Endothelial cell (in vitro differentiated cells): ENCODE measurements around the gene MRPL24. TPM values are rescaled to one million over a fixed set of nuclear protein-coding genes. Genes with fewer than 3 reads are reported as not detected.

Experiments used
- DNase-seq: peaks from one replicate; pipeline ENCODE4 v3.0.0; 2021; ENCODE audit warnings: low spot score
- H3K27ac Mint-ChIP-seq: one replicate; pipeline ENCODE4 v1.8.0; 2021; ENCODE audit warnings: mixed read lengths, inconsistent platforms; ENCODE audit not compliant: unreplicated experiment
- H3K27me3 Mint-ChIP-seq: one replicate; pipeline ENCODE4 v1.8.0; 2021; ENCODE audit warnings: mild to moderate bottlenecking, moderate library complexity, mixed read lengths, inconsistent platforms; ENCODE audit not compliant: unreplicated experiment
- H3K36me3 Mint-ChIP-seq: one replicate; pipeline ENCODE4 v1.8.0; 2021; ENCODE audit warnings: mild to moderate bottlenecking, low read depth, mixed read lengths, inconsistent platforms; ENCODE audit not compliant: unreplicated experiment
- H3K4me1 Mint-ChIP-seq: one replicate; pipeline ENCODE4 v1.8.0; 2021; ENCODE audit warnings: mild to moderate bottlenecking, mixed read lengths, inconsistent platforms; ENCODE audit not compliant: unreplicated experiment
- H3K4me3 Mint-ChIP-seq: one replicate; pipeline ENCODE4 v1.8.0; 2021; ENCODE audit warnings: mild to moderate bottlenecking, mixed read lengths, inconsistent platforms; ENCODE audit not compliant: unreplicated experiment
- H3K9me3 Mint-ChIP-seq: one replicate; pipeline ENCODE4 v1.8.0; 2021; ENCODE audit warnings: mixed read lengths, inconsistent platforms; ENCODE audit not compliant: unreplicated experiment
- CTCF ChIP-seq: fragments of 200-600 bp; sonication (generic); IDR thresholded peaks from one replicate; pipeline ENCODE4 v1.5.0; 2021; ENCODE audit warnings: antibody characterized with exemption; ENCODE audit not compliant: unreplicated experiment
- total RNA-seq: library from RNA; stranded (reverse); fragmentation: NEBNext Ultra II Directional; extraction: Animal tissue kit (Norgen Biotek cat#: 25700); gene quantifications from one replicate; pipeline ENCODE4 v1.2.1, GENCODE V29; 2021; ENCODE audit not compliant: unreplicated experiment

The MRPL24 gene
- total RNA-seq, 1 donor from 2014 or later, result 26.7 TPM

DNA sequence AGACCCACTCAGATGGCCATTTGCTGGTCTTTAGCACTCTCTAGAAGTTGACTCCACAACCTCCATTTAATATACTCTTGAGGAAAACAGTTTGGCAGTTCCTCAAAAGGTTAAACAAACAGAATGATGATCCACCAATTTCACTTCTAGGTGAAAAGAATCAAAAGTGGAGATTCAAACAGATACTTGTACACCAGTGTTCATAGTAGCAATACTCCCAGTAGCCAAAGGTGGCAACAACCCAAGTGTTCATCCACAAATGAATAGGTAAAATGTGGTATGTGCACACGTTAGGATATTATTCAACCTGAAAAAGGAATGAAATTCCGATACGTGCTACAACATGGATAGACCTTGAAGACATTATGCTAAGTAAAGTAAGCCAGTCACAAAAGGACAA lies 32.7 kb upstream of the MRPL24 start:
- peak; percentile 19 for TF ChIP-seq CTCF
- Mint-ChIP-seq H3K27me3 (peaks cover 1% of the 10 kb centered on the region), H3K27ac (peak overlapping the region; percentile 14), H3K4me1 (peaks cover 37% of the 10 kb centered on the region), H3K4me3 (no peak overlapping the region), H3K36me3 (peaks cover 11% of the 10 kb centered on the region), H3K9me3 (no peaks in the 10 kb centered on the region)
- DNase-seq, result no peak

GRCh38 chr1:156772728-156773497 lies 32.0 kb upstream of the MRPL24 start:
- H3K36me3 Mint-ChIP-seq, result peaks cover 11% of the 10 kb centered on the region
- TF ChIP-seq CTCF, result no peak
- peak overlapping the region; percentile 14 for H3K27ac Mint-ChIP-seq
- no peaks in the 10 kb centered on the region for H3K9me3 Mint-ChIP-seq
- no peak overlapping the region for H3K4me3 Mint-ChIP-seq
- peaks cover 1% of the 10 kb centered on the region for H3K27me3 Mint-ChIP-seq
- peaks cover 37% of the 10 kb centered on the region for H3K4me1 Mint-ChIP-seq
- no peak for DNase-seq

DNA sequence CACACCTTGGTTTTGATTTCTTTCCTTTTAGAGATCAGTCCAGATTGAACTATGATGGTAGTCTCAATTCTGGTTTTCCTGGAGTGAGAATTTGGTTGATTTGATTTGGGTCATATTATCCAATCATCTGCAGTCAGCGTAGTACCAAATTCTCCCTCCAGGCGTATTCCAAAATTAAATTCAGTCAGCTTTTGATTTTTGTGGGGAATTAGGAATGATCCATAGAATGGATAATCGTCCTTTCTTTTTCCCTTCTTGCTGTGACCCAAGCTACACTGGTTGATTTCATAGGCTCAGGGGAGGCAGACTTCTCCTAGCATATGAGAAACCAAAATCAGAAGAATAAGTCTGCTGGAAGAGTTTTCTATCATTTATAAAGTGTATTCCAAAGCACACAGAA lies 31.3 kb upstream of the MRPL24 start:
- Mint-ChIP-seq H3K27ac (no peak overlapping the region), H3K4me1 (peaks cover 32% of the 10 kb centered on the region), H3K36me3 (peaks cover 7% of the 10 kb centered on the region), H3K4me3 (no peak overlapping the region), H3K9me3 (no peaks in the 10 kb centered on the region), H3K27me3 (peaks cover 1% of the 10 kb centered on the region)
- no peak for DNase-seq
- peak; percentile 14 for TF ChIP-seq CTCF

GRCh38 chr1:156768610-156769295 lies 27.9 kb upstream of the MRPL24 start:
- H3K36me3 Mint-ChIP-seq, result peaks cover 7% of the 10 kb centered on the region
- DNase-seq, result no peak
- no peak overlapping the region for H3K4me3 Mint-ChIP-seq
- H3K27ac Mint-ChIP-seq, result peak overlapping the region; percentile 70
- H3K4me1 Mint-ChIP-seq, result peaks cover 31% of the 10 kb centered on the region
- no peaks in the 10 kb centered on the region for H3K9me3 Mint-ChIP-seq
- H3K27me3 Mint-ChIP-seq, result peaks cover 6% of the 10 kb centered on the region
- no peak for TF ChIP-seq CTCF
